ENCODE data around the gene BAG3.
A peak's percentile ranks its signal among the peaks of the same experiment; 100 is the strongest.

- TF ChIP-seq SIN3A (IDR thresholded peaks at IDR 0.05; ENCODE audit: borderline replicate concordance in 2 of 2, control insufficient read depth in 1 of 2, low read depth in 2 of 2, low read length in 2 of 2) (no peak), CTCF (IDR thresholded peaks at IDR 0.05 in 2 of 3, conservative IDR thresholded peaks at IDR 0.05 in 1 of 3; ENCODE audit: insufficient read depth in 2 of 3, low read depth in 1 of 3, low read length in 3 of 3) (no peak; a peak in 1 of 6 replicates), PHF20 (IDR thresholded peaks at IDR 0.05; ENCODE audit: partially characterized antibody) (no peak), HOMEZ (CRISPR knock-in tag; IDR thresholded peaks at IDR 0.05) (no peak), ZNF589 (CRISPR knock-in tag; IDR thresholded peaks at IDR 0.05; ENCODE audit: low read depth) (no peak), MEF2A (IDR thresholded peaks at IDR 0.05; ENCODE audit: control insufficient read depth, low read depth, low read length) (no peak), POLR2A (conservative IDR thresholded peaks at IDR 0.05) (no peak), MAX (CRISPR knock-in tag; IDR thresholded peaks at IDR 0.05) (peak; percentile 31; the same call in 1 of the 2 replicates), PKNOX1 (IDR thresholded peaks at IDR 0.05) (peak; percentile 25; the same call in 1 of the 2 replicates), ZBTB40 (IDR thresholded peaks at IDR 0.05) (no peak), ZBTB40 (CRISPR knock-in tag; IDR thresholded peaks at IDR 0.05) (no peak), HMG20B (CRISPR knock-in tag; IDR thresholded peaks at IDR 0.05) (no peak), CBX1 (IDR thresholded peaks at IDR 0.05; ENCODE audit: low read depth) (no peak), SRSF1 (IDR thresholded peaks at IDR 0.05; ENCODE audit: low read depth, low read length) (no peak), NFIC (IDR thresholded peaks at IDR 0.05) (no peak)
Measured at GRCh38 chr10:119667562-119668328, 16.6 kb downstream of the BAG3 start.
